ENCODE measurements around the gene CYTH2. TPM values are rescaled to one million over a fixed set of nuclear protein-coding genes. Genes with fewer than 3 reads are reported as not detected.

Gene CYTH2
- total RNA-seq, 1 experiment from 2014 or later: 103 TPM

DNA sequence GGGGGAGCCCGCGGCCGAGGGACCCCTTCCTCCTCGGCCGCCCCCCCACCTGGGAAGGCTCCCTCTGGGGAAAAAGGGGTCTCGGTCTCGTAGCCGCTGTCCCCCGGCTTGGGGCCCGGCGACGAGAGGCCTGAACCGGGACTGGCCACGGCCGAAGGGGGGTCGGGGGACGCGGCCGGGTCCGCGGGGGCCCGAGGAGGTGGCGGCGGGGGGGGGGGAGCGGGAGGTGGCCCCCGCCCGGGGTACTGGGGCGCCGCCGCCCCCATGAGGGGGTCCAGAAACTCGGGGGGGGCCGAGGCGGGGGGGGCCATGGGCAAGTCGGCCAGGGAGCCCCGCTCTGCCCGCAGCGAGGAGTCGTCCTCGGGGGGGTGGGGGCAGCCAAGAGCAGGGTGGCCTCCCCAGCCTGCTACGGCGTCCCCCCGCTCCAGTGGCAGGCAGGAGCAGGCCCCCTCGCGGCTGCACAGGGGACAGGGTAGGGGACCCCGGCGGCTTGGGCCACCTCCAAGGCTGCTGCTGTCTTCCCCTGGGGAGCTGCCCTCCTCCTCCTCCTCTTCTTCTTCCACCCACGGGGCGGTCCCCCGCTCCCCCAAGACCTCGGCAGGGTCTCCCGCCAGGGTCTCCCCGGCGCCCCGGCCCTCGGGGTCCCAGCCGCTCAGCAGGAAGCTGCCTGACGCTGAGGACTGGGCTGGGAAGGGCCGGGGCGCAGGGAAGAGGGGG lies 29.6 kb downstream of the CYTH2 start:
- no CpG with 5 or more reads among the region's 59 CpGs for WGBS (ENCODE audit: extremely low coverage, insufficient read length, low lambda C conversion rate)
- Mint-ChIP-seq H3K4me3 (no peak overlapping the region), H3K4me1 (peaks cover 12 to 35% of the 10 kb centered on the region in 2 experiments), H3K27me3 (ENCODE audit: low read depth) (peaks cover 14% of the 10 kb centered on the region), H3K27ac (no peak overlapping the region), H3K9me3 (no peaks in the 10 kb centered on the region; a peak in 2 of 5 replicates), H3K36me3 (ENCODE audit: insufficient read depth in 1 of 3, low read depth in 3 of 3) (peaks cover 0 to 6% (median 5%) of the 10 kb centered on the region in 3 experiments; a peak in 5 of 7 replicates)
- Histone ChIP-seq H2BK20ac (ENCODE audit: low read depth, low read length, poor library complexity, severe bottlenecking) (no peak overlapping the region), H4K20me1 (ENCODE audit: control insufficient read depth, insufficient read depth, insufficient read length) (no peaks in the 10 kb centered on the region), H3T11ph (ENCODE audit: low read length) (no peak overlapping the region), H3K14ac (ENCODE audit: insufficient read depth, low read length) (no peak overlapping the region), H2BK5ac (ENCODE audit: insufficient read length, low read length) (no peak overlapping the region), H2BK120ac (ENCODE audit: low read depth, low read length, poor library complexity, severe bottlenecking) (no peak overlapping the region), H3K9me3 (ENCODE audit: control insufficient read depth, low read depth, low read length) (no peaks in the 10 kb centered on the region), H2BK15ac (ENCODE audit: low read depth, low read length) (no peak overlapping the region), H2AFZ (ENCODE audit: low read length) (no peak overlapping the region), H2AK5ac (ENCODE audit: insufficient read length, low read length) (no peak overlapping the region), H3K27ac (ENCODE audit: insufficient read length, low read depth, low read length) (no peak overlapping the region), H3K23me2 (ENCODE audit: insufficient read length, low read depth, low read length, poor library complexity, severe bottlenecking) (peaks cover 14% of the 10 kb centered on the region), H3K4me1 (ENCODE audit: insufficient read depth, low read length) (no peaks in the 10 kb centered on the region), H3K4me2 (ENCODE audit: insufficient read depth, insufficient read length, low read length) (no peak overlapping the region), H2BK12ac (ENCODE audit: insufficient read length, low read depth, low read length) (no peak overlapping the region), H3K79me1 (ENCODE audit: insufficient read depth, low read depth, low read length, poor library complexity, severe bottlenecking) (no peaks in the 10 kb centered on the region), H3K18ac (ENCODE audit: insufficient read length, low read depth, low read length) (no peak overlapping the region), H3K56ac (ENCODE audit: insufficient read length, low read depth, low read length) (no peak overlapping the region), H4K91ac (ENCODE audit: insufficient read length, low read depth, low read length) (no peak overlapping the region), H3K23ac (ENCODE audit: insufficient read length, low read depth, low read length) (no peak overlapping the region), H4K8ac (replicated peaks; ENCODE audit: insufficient read length, low read depth, low read length) (no peak overlapping the region), H3K27me3 (ENCODE audit: insufficient read depth, low read length) (no peaks in the 10 kb centered on the region), H3K79me2 (ENCODE audit: insufficient read depth, low read length) (no peaks in the 10 kb centered on the region), H3K4ac (ENCODE audit: low read depth, low read length) (no peak overlapping the region), H3K9ac (ENCODE audit: extremely low read depth, insufficient read length, low read length) (no peak overlapping the region), H4K5ac (ENCODE audit: insufficient read length, low read depth, low read length) (no peak overlapping the region)
- DNase-seq: no peak
- TF ChIP-seq, protein P1, sequence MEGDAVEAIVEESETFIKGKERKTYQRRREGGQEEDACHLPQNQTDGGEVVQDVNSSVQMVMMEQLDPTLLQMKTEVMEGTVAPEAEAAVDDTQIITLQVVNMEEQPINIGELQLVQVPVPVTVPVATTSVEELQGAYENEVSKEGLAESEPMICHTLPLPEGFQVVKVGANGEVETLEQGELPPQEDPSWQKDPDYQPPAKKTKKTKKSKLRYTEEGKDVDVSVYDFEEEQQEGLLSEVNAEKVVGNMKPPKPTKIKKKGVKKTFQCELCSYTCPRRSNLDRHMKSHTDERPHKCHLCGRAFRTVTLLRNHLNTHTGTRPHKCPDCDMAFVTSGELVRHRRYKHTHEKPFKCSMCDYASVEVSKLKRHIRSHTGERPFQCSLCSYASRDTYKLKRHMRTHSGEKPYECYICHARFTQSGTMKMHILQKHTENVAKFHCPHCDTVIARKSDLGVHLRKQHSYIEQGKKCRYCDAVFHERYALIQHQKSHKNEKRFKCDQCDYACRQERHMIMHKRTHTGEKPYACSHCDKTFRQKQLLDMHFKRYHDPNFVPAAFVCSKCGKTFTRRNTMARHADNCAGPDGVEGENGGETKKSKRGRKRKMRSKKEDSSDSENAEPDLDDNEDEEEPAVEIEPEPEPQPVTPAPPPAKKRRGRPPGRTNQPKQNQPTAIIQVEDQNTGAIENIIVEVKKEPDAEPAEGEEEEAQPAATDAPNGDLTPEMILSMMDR (conservative IDR thresholded peaks at IDR 0.05): no peak
